HepG2 (cell line): ENCODE results near the gene EIF3J. TPM values are rescaled to one million over a fixed set of nuclear protein-coding genes. Genes with fewer than 3 reads are reported as not detected.

Experiments used
- ERF ChIP-seq: IDR thresholded peaks from 2 replicates; pipeline ENCODE4 v1.6.1; 2018; ENCODE audit warnings: missing biosample characterization, missing genetic modification reagents
- FIP1L1 ChIP-seq: fragments of 200-400 bp; formaldehyde crosslinking; IDR thresholded peaks from 2 replicates; pipeline ENCODE4 v1.6.1; 2018; ENCODE audit warnings: low read depth, mild to moderate bottlenecking, low read length, moderate library complexity, borderline replicate concordance; ENCODE audit not compliant: insufficient read depth
- IRF9 ChIP-seq: sonication (generic); formaldehyde crosslinking; IDR thresholded peaks from 2 replicates; pipeline ENCODE4 v1.8.0; 2022; ENCODE audit warnings: missing genetic modification reagents, mild to moderate bottlenecking, borderline replicate concordance
- KDM6A ChIP-seq: IDR thresholded peaks from 2 replicates; pipeline ENCODE4 v1.6.1; 2016; ENCODE audit warnings: low read depth
- MZF1 ChIP-seq: sonication (generic); formaldehyde crosslinking; IDR thresholded peaks from 2 replicates; pipeline ENCODE4 v1.8.1; 2023; ENCODE audit warnings: mild to moderate bottlenecking, missing genetic modification reagents, borderline replicate concordance
- NBN ChIP-seq: fragments of 450-650 bp; conservative IDR thresholded peaks from 2 replicates; pipeline ENCODE4 v1.6.1; 2017
- REXO4 ChIP-seq: sonication (generic); formaldehyde crosslinking; IDR thresholded peaks from 2 replicates; pipeline ENCODE4 v1.8.0; 2022; ENCODE audit warnings: missing genetic modification reagents, mild to moderate bottlenecking, borderline replicate concordance
- SRSF1 ChIP-seq: fragments of 200-400 bp; formaldehyde crosslinking; optimal IDR thresholded peaks from 2 replicates; pipeline ENCODE3; 2017; ENCODE audit warnings: mild to moderate bottlenecking, low read depth, low read length, moderate library complexity
- SRSF4 ChIP-seq: fragments of 200-400 bp; formaldehyde crosslinking; IDR thresholded peaks from one replicate; pipeline ENCODE4 v1.6.1; 2018; ENCODE audit warnings: mild to moderate bottlenecking, low read depth, low read length, moderate library complexity; ENCODE audit not compliant: poor library complexity, severe bottlenecking
- STAG1 ChIP-seq: sonication (generic); formaldehyde crosslinking; IDR thresholded peaks from 2 replicates; pipeline ENCODE4 v1.4.0; 2020; ENCODE audit warnings: missing genetic modification reagents
- YEATS2 ChIP-seq: sonication (generic); formaldehyde crosslinking; IDR thresholded peaks from 2 replicates; pipeline ENCODE4 v1.4.0; 2020; ENCODE audit warnings: missing genetic modification reagents, borderline replicate concordance
- ZKSCAN5 ChIP-seq: sonication (generic); formaldehyde crosslinking; IDR thresholded peaks from 2 replicates; pipeline ENCODE4 v1.5.1; 2020; ENCODE audit warnings: mild to moderate bottlenecking, missing genetic modification reagents
- ZMAT3 ChIP-seq: sonication (generic); formaldehyde crosslinking; conservative IDR thresholded peaks from 2 replicates; pipeline ENCODE4 v1.7.0; 2021; ENCODE audit warnings: missing genetic modification reagents
- ZNF329 ChIP-seq: sonication (generic); formaldehyde crosslinking; IDR thresholded peaks from 2 replicates; pipeline ENCODE4 v1.9.0; 2021; ENCODE audit warnings: low read depth, mild to moderate bottlenecking, missing genetic modification reagents
- ZNF644 ChIP-seq: IDR thresholded peaks from 2 replicates; pipeline ENCODE4 v1.6.1; 2016; ENCODE audit warnings: low read depth
- polyA plus RNA-seq, 8 experiments: library from polyadenylated mRNA; depleted of rRNA in 3 of 8; stranded (reverse) in 7 of 8; unstranded in 1 of 8; fragments of >200 nt; fragmentation: Illumina TruSeq in 4 of 8; extraction: Trizol in 4 of 8; gene quantifications; 2 replicates each; pipeline versions ENCODE4 v1.2.1 to v1.2.3, GENCODE V29; 2011 to 2016; ENCODE audit warnings: low read depth in 4 of 8, missing spikeins in 1 of 8, mixed read lengths in 1 of 8; ENCODE audit not compliant: insufficient read depth in 1 of 8
- total RNA-seq, 5 experiments: library from RNA; depleted of rRNA; stranded (reverse); fragments of >200 nt; fragmentation: Illumina TruSeq; extraction: Trizol; gene quantifications; 2 replicates each; pipeline ENCODE4 v1.2.3, GENCODE V29; 2016; ENCODE audit warnings: low read depth in 1 of 5
- TF ChIP-seq, protein P1 (sequence below): sonication (generic); formaldehyde crosslinking; IDR thresholded peaks from 2 replicates; pipeline ENCODE4 v1.9.0; 2021; ENCODE audit warnings: missing genetic modification reagents, borderline replicate concordance
- TF ChIP-seq, protein P2 (sequence below): fragments of 450-650 bp; IDR thresholded peaks from 2 replicates; pipeline ENCODE4 v1.6.1; 2017; ENCODE audit warnings: mild to moderate bottlenecking
- TF ChIP-seq, protein P3 (sequence below): sonication (generic); formaldehyde crosslinking; IDR thresholded peaks from 2 replicates; pipeline ENCODE4 v1.8.0; 2022; ENCODE audit warnings: missing genetic modification reagents, low read depth, mild to moderate bottlenecking, borderline replicate concordance
- TF ChIP-seq, protein P4 (sequence below): sonication (generic); formaldehyde crosslinking; IDR thresholded peaks from 2 replicates; pipeline ENCODE4 v1.5.0; 2020; ENCODE audit warnings: missing genetic modification reagents, mild to moderate bottlenecking, borderline replicate concordance
- TF ChIP-seq, protein P5 (sequence below): IDR thresholded peaks from 2 replicates; pipeline ENCODE4 v1.6.1; 2016; ENCODE audit warnings: missing biosample characterization, missing genetic modification reagents, low read depth

The EIF3J gene
- total and polyA plus RNA-seq, 2 of the 13 experiments (the other 11 are each of a cell fraction or from before 2014, with no cell fraction given), result 51.7 to 69.2 TPM

DNA sequence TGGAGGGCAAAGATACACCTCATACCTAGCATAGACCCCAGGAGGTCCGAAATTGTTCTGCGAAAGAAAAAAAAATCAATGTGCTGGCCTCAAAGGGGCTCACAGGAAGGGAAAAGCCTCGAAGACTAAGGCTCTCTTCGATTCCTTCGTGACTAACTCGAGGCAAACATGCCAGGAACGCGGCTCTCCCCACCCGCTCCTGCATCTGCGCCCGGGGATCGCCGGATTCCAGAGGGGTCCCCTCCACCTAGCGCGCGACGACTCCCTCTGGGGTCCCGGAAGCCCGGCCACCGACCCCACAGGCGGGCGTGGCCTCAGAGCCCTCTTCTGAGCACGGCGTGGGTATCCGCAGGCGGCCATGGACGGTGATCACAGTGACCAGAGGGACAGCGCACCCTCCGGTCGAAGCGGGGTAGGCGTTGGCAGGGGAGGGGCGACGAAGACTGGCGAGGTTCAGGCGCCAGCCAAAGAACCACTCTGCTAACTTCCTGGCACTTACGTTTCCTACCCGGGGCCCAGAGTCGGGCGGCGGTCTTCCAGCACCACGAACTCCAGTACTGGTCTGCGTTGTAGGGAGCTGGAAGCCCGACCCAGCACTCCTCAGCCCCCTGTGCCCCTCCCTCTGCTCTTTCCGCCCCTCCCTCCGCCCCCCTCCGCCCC lies 515 bp upstream of the EIF3J start (continued):
- TF ChIP-seq REXO4, result no peak
- peak; percentile 17; the same call in 1 of the 2 replicates for TF ChIP-seq ERF (CRISPR knock-in tag)
- TF ChIP-seq ZKSCAN5 (CRISPR knock-in tag), result no peak
- 0 out of 2 replicates have a peak, but pooled peaks have one; percentile 17 for TF ChIP-seq KDM6A (CRISPR knock-in tag)
- TF ChIP-seq ZNF329 (CRISPR knock-in tag), result no peak
- TF ChIP-seq, protein P1, sequence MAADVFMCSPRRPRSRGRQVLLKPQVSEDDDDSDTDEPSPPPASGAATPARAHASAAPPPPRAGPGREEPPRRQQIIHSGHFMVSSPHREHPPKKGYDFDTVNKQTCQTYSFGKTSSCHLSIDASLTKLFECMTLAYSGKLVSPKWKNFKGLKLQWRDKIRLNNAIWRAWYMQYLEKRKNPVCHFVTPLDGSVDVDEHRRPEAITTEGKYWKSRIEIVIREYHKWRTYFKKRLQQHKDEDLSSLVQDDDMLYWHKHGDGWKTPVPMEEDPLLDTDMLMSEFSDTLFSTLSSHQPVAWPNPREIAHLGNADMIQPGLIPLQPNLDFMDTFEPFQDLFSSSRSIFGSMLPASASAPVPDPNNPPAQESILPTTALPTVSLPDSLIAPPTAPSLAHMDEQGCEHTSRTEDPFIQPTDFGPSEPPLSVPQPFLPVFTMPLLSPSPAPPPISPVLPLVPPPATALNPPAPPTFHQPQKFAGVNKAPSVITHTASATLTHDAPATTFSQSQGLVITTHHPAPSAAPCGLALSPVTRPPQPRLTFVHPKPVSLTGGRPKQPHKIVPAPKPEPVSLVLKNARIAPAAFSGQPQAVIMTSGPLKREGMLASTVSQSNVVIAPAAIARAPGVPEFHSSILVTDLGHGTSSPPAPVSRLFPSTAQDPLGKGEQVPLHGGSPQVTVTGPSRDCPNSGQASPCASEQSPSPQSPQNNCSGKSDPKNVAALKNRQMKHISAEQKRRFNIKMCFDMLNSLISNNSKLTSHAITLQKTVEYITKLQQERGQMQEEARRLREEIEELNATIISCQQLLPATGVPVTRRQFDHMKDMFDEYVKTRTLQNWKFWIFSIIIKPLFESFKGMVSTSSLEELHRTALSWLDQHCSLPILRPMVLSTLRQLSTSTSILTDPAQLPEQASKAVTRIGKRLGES (CRISPR knock-in tag), result no peak
- TF ChIP-seq, protein P2, sequence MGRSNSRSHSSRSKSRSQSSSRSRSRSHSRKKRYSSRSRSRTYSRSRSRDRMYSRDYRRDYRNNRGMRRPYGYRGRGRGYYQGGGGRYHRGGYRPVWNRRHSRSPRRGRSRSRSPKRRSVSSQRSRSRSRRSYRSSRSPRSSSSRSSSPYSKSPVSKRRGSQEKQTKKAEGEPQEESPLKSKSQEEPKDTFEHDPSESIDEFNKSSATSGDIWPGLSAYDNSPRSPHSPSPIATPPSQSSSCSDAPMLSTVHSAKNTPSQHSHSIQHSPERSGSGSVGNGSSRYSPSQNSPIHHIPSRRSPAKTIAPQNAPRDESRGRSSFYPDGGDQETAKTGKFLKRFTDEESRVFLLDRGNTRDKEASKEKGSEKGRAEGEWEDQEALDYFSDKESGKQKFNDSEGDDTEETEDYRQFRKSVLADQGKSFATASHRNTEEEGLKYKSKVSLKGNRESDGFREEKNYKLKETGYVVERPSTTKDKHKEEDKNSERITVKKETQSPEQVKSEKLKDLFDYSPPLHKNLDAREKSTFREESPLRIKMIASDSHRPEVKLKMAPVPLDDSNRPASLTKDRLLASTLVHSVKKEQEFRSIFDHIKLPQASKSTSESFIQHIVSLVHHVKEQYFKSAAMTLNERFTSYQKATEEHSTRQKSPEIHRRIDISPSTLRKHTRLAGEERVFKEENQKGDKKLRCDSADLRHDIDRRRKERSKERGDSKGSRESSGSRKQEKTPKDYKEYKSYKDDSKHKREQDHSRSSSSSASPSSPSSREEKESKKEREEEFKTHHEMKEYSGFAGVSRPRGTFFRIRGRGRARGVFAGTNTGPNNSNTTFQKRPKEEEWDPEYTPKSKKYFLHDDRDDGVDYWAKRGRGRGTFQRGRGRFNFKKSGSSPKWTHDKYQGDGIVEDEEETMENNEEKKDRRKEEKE, result no peak
- no peak for TF ChIP-seq ZNF644 (CRISPR knock-in tag)
- TF ChIP-seq, protein P3, sequence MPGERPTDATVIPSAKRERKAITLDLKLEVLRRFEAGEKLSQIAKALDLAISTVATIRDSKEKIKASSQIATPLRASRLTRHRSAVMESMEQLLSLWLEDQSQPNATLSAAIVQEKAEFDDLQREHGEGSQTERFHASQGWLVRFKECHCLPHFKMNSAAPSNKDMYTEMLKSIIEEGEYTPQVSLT (CRISPR knock-in tag), result no peak
- TF ChIP-seq STAG1 (CRISPR knock-in tag), result 0 out of 2 replicates have a peak, but pooled peaks have one; percentile 5
- TF ChIP-seq IRF9 (CRISPR knock-in tag), result no peak
- TF ChIP-seq ZMAT3 (CRISPR knock-in tag), result peak; percentile 75
- TF ChIP-seq MZF1 (CRISPR knock-in tag), result no peak
- TF ChIP-seq YEATS2 (CRISPR knock-in tag), result no peak
- peak; percentile 63 for TF ChIP-seq SRSF1
- TF ChIP-seq, protein P4, sequence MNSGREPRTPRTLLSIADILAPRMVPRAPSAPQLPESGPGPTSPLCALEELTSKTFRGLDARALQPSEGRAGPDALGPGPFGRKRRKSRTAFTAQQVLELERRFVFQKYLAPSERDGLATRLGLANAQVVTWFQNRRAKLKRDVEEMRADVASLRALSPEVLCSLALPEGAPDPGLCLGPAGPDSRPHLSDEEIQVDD (CRISPR knock-in tag), result no peak
- 0 out of 2 replicates have a peak, but pooled peaks have one; percentile 15 for TF ChIP-seq FIP1L1
- no peak for TF ChIP-seq SRSF4
- TF ChIP-seq, protein P5, sequence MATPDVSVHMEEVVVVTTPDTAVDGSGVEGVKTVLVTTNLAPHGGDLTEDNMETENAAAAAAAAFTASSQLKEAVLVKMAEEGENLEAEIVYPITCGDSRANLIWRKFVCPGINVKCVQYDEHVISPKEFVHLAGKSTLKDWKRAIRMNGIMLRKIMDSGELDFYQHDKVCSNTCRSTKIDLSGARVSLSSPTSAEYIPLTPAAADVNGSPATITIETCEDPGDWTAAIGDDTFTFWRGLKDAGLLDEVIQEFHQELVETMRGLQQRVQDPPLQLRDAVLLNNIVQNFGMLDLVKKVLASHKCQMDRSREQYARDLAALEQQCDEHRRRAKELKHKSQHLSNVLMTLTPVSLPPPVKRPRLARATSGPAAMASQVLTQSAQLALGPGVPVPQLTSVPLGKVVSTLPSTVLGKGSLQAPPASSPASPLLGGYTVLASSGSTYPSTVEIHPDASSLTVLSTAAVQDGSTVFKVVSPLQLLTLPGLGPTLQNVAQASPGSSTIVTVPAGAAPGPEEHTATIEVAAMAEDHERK (CRISPR knock-in tag), result no peak
- TF ChIP-seq NBN, result no peak
